Measurements from ENCODE around the gene SCAMP5. TPM values are rescaled to one million over a fixed set of nuclear protein-coding genes. Genes with fewer than 3 reads are reported as not detected.
A peak's percentile ranks its signal among the peaks of the same experiment; 100 is the strongest.

SCAMP5 gene
- total RNA-seq, 1 experiment from 2014 or later, result 17.9 TPM

- Histone ChIP-seq H3K4me2 (no peak overlapping the region), H3K4me1 (replicated peaks; ENCODE audit: insufficient read depth) (peaks cover 16% of the 10 kb centered on the region), H4K20me1 (ENCODE audit: insufficient read depth) (no peaks in the 10 kb centered on the region), H2AFZ (no peak overlapping the region), H3K27ac (no peak overlapping the region), H3K9me3 (ENCODE audit: insufficient read depth, low read depth) (no peaks in the 10 kb centered on the region), H3K79me2 (ENCODE audit: low read depth) (no peaks in the 10 kb centered on the region), H3K36me3 (ENCODE audit: low read depth) (no peaks in the 10 kb centered on the region), H3K4me3 (no peak overlapping the region), H3K9me2 (ENCODE audit: insufficient read depth) (no peaks in the 10 kb centered on the region), H3K27me3 (ENCODE audit: insufficient read depth, low read depth) (no peaks in the 10 kb centered on the region), H3F3A (ENCODE audit: insufficient read depth, low read depth) (peaks cover 16% of the 10 kb centered on the region)
- CTCF ChIA-PET, result interaction anchor here (1.3 kb wide), 1 partner anchor 208 kb away, joined by 3 read pairs; no protein-coding TSS in a partner anchor
- intact Hi-C loops (cut with micrococcal nuclease; ENCODE audit: unreplicated experiment), result no loop called here
- POLR2A ChIA-PET (ENCODE audit: unreplicated experiment), result interaction anchor here (0.6 kb wide), 1 partner anchor 21 kb away, joined by 10 read pairs; no protein-coding TSS in a partner anchor
- DNase-seq, result no peak
- TF ChIP-seq CTCF (conservative IDR thresholded peaks at IDR 0.05), result no peak
- TF ChIP-seq EZH2 (IDR thresholded peaks at IDR 0.05; ENCODE audit: low read depth), result no peak
- no TSS peak for BruUV-seq (replicated peaks)
Measured at GRCh38 chr15:74978503-74978902, 16.9 kb upstream of the SCAMP5 start.

GRCh38 chr15:74982183-74982582, 13.2 kb upstream of the SCAMP5 start:
- TF ChIP-seq EZH2 (IDR thresholded peaks at IDR 0.05; ENCODE audit: low read depth), result no peak
- no peak for TF ChIP-seq CTCF (conservative IDR thresholded peaks at IDR 0.05)
- H3K27me3 ChIP-seq (ENCODE audit: insufficient read depth, low read depth), result no peaks in the 10 kb centered on the region
- BruUV-seq (replicated peaks), result no TSS peak
- peaks cover 24% of the 10 kb centered on the region for H3F3A ChIP-seq (ENCODE audit: insufficient read depth, low read depth)
- H3K9me2 ChIP-seq (ENCODE audit: insufficient read depth), result no peaks in the 10 kb centered on the region
- H3K27ac ChIP-seq, result peak overlapping the region; percentile 89; the same call in 1 of the 2 replicates
- H4K20me1 ChIP-seq (ENCODE audit: insufficient read depth), result no peaks in the 10 kb centered on the region
- no peak overlapping the region for H2AFZ ChIP-seq
- H3K36me3 ChIP-seq (ENCODE audit: low read depth), result no peaks in the 10 kb centered on the region
- CTCF ChIA-PET, result interaction anchor here (0.6 kb wide), 1 partner anchor 99 kb away, joined by 4 read pairs; no protein-coding TSS in a partner anchor
- peaks cover 28% of the 10 kb centered on the region for H3K4me1 ChIP-seq (replicated peaks; ENCODE audit: insufficient read depth)
- no peaks in the 10 kb centered on the region for H3K9me3 ChIP-seq (ENCODE audit: insufficient read depth, low read depth)
- intact Hi-C loops (cut with micrococcal nuclease; ENCODE audit: unreplicated experiment), result loop anchor here (2.0 kb wide), 1 partner anchor 25 kb away; the partner anchor contains the start of gene RPP25
- H3K4me3 ChIP-seq, result no peak overlapping the region
- no peak for DNase-seq
- H3K4me2 ChIP-seq, result no peak overlapping the region
- POLR2A ChIA-PET (ENCODE audit: unreplicated experiment), result no interaction called here
- no peaks in the 10 kb centered on the region for H3K79me2 ChIP-seq (ENCODE audit: low read depth)

- peaks cover 15% of the 10 kb centered on the region for H3F3A ChIP-seq (ENCODE audit: insufficient read depth, low read depth)
- POLR2A ChIA-PET (ENCODE audit: unreplicated experiment), result interaction anchor here (0.6 kb wide), 1 partner anchor 260 kb away, joined by 6 read pairs; no protein-coding TSS in a partner anchor
- no peaks in the 10 kb centered on the region for H3K79me2 ChIP-seq (ENCODE audit: low read depth)
- 0 out of 2 replicates have a peak overlapping the region, but pooled peaks have one; percentile 3 for H2AFZ ChIP-seq
- TF ChIP-seq EZH2 (IDR thresholded peaks at IDR 0.05; ENCODE audit: low read depth), result no peak
- TF ChIP-seq CTCF (conservative IDR thresholded peaks at IDR 0.05), result no peak
- CTCF ChIA-PET, result interaction anchor here (0.6 to 0.8 kb wide), 3 partner anchors 15 to 333 kb away, joined by 3 to 4 read pairs (median 3); no protein-coding TSS in a partner anchor
- H3K9me3 ChIP-seq (ENCODE audit: insufficient read depth, low read depth), result no peaks in the 10 kb centered on the region
- peaks cover 23% of the 10 kb centered on the region for H3K4me1 ChIP-seq (replicated peaks; ENCODE audit: insufficient read depth)
- H3K36me3 ChIP-seq (ENCODE audit: low read depth), result no peaks in the 10 kb centered on the region
- peak overlapping the region; percentile 89 for H3K27ac ChIP-seq
- H4K20me1 ChIP-seq (ENCODE audit: insufficient read depth), result no peaks in the 10 kb centered on the region
- intact Hi-C loops (cut with micrococcal nuclease; ENCODE audit: unreplicated experiment), result loop anchor here (2.0 kb wide), 1 partner anchor 27 kb away; the partner anchor contains the start of gene RPP25
- no TSS peak for BruUV-seq (replicated peaks)
- no peak overlapping the region for H3K4me3 ChIP-seq
- no peaks in the 10 kb centered on the region for H3K27me3 ChIP-seq (ENCODE audit: insufficient read depth, low read depth)
- H3K9me2 ChIP-seq (ENCODE audit: insufficient read depth), result no peaks in the 10 kb centered on the region
- DNase-seq, result peak; percentile 25 to 78
- peak overlapping the region; percentile 68 for H3K4me2 ChIP-seq
Measured at GRCh38 chr15:74983725-74984231, 11.6 kb upstream of the SCAMP5 start.
